ENCODE measurements around the gene ACTR1A.

DNA sequence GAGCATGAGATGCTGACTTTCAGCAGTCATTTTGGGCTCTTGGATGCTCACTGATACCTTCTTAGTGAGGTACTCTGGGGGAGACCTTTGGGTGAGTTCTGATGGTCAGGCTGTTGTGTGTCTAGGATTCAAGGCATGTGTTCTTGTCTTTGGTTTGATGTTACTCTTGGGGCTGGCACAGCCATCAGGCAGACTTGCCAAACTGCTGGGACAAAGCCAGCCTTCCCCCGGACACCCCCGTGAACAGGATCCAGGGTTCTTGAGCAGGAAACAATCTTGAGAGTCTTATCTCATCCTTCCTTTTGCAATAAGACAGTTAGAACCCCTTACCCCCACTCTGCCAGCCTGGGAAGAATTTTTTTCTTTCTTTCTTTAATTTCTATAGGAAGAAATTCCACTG is 43.5 kb upstream of the ACTR1A start:
- TF ChIP-seq SP1 (IDR thresholded peaks at IDR 0.05) (no peak), FOXK2 (IDR thresholded peaks at IDR 0.05) (no peak), SUZ12 (IDR thresholded peaks at IDR 0.05) (no peak), HDGF (IDR thresholded peaks at IDR 0.05; ENCODE audit: borderline replicate concordance) (no peak), FOXM1 (IDR thresholded peaks at IDR 0.05; ENCODE audit: borderline replicate concordance) (no peak), ARNT (IDR thresholded peaks at IDR 0.05) (no peak), ELF4 (IDR thresholded peaks at IDR 0.05) (no peak), BHLHE40 (IDR thresholded peaks at IDR 0.05; ENCODE audit: borderline replicate concordance) (no peak), TARDBP (IDR thresholded peaks at IDR 0.05) (no peak)
- TF ChIP-seq, protein P1, sequence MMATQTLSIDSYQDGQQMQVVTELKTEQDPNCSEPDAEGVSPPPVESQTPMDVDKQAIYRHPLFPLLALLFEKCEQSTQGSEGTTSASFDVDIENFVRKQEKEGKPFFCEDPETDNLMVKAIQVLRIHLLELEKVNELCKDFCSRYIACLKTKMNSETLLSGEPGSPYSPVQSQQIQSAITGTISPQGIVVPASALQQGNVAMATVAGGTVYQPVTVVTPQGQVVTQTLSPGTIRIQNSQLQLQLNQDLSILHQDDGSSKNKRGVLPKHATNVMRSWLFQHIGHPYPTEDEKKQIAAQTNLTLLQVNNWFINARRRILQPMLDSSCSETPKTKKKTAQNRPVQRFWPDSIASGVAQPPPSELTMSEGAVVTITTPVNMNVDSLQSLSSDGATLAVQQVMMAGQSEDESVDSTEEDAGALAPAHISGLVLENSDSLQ (IDR thresholded peaks at IDR 0.05): no peak

All from HEK293T (cell line).